ENCODE data around the gene AKAP8L.
"Not testable (repeated sequence)": the region's sequence is repeated elsewhere in the genome, so short reads cannot be mapped to it uniquely, and the experiment has no call there.

Gene AKAP8L

GRCh38 chr19:15378534-15379082 is 40.2 kb downstream of the AKAP8L start:
- peak; percentile 69 for DNase-seq

DNA sequence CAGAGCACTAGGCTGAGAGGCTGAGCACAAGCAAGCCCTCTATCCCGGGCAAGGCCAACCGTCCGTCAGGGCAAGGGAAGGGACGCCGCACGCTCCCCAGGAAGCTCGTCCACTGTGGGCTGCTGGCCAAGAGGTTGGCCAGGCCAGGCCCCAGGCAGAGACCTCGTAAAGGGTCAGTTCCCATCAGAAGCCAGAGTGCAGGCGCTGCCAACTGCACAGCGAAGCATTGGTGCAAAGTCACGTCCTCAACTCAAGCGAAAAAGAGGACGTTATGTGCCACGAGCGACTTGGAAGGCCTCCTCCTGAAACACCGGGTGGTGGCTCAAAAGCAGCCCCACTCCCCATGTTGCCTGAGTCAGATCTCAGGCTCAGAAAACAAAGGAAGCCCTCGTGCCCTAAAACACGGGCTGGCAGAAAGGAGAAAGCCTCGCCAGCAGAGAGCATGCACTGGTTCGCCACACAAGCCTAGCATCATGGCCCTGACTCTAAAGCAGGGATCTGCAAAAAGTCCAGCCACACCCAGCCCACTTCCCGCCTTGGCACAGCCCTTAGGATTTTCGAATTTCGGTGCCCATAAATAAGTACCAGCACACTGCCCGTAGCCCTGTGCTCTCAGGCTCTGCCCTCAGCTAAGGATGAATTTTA is 43.9 kb downstream of the AKAP8L start:
- DNase-seq: no peak

- DNase-seq: no peak
Measured at GRCh38 chr19:15374105-15374651, 44.6 kb downstream of the AKAP8L start.

GRCh38 chr19:15373644-15374043 is 45.1 kb downstream of the AKAP8L start:
- no peak for DNase-seq

- no peak for DNase-seq
Measured at GRCh38 chr19:15372891-15373301, 45.9 kb downstream of the AKAP8L start.

DNA sequence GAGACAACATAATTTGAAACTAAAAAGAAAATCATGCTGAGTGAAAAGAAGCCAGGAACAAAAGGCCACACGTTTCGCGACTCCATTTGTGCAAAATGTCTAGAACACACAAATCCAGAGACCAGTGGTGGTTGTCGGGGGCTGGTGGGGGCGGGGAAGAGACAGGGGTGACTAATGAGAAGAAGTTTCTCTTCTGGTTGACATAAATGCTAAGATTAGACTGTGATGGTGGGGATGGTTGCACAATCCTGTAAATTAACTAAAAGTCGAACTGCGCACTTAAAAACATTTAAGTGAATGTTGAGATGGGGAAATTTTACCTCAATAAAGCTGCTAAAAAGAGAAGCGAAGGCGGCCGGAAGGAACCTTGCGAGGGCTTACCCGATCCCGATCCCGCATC is 46.3 kb downstream of the AKAP8L start:
- DNase-seq: no peak

DNA sequence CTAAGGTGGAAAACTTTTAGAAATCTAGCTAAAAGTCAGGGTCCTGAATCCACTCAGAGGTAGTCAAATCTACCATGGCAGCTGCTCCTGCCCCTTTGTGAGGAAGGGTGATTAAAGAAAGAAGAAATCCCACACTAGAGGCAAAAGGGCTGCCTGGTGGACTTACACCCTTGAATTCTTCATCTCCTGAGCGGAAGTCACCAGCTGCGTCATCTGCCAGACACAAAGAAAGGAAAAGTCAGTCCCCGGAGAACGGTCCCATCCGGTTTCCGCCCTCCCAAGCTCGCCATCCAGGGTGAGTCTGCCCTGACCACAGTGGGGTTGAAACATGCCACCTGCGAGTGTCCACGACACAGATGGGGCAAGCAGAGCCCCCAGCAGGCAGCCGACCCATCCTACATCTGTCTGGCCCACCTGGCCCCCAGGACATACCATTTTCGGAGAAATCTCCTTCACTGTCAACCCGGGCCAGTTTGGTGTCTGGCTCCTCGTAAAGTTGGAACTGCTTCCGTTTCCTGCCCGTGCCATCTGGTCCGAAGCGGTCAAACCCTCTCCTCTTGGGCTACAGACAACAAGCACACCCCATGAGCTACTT is 46.9 kb downstream of the AKAP8L start:
- no peak for DNase-seq

DNA sequence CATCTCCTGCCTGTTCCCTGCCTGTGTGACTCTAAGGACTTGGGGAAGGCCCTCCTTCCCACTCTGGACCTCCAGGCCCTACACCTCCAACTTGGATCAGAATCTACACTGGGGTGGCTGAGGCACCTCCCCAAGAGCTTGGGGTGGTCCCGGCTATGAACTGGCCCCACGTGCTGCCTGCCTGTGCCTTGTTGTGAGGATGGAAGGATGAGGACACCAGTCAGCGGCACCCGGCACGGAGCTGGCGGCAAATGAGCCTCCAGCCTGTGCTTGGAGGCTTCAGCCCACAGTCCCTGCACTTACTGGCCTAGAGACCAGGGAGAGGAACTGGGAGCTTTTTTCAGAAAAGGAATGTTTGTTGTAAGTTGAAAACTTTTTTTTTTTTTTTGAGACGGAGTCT is 47.7 kb downstream of the AKAP8L start:
- no peak for DNase-seq

DNA sequence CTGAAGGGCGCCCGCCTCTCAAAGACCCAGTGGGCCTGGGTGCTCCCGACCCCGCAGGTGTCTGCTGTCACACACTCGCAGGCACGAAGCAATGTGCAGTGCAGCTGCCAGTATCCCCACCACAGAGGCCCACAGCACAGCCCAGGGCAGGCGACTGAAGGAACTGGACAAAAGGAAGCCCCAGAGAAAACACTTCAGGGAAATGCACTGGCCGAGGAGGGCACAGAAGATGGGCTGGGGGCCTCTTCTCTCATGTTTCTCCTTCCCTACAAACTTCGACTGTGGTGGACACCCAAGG is 49.2 kb downstream of the AKAP8L start:
- DNase-seq: no peak

GRCh38 chr19:15368798-15369593 is 49.8 kb downstream of the AKAP8L start:
- no peak for DNase-seq

DNA sequence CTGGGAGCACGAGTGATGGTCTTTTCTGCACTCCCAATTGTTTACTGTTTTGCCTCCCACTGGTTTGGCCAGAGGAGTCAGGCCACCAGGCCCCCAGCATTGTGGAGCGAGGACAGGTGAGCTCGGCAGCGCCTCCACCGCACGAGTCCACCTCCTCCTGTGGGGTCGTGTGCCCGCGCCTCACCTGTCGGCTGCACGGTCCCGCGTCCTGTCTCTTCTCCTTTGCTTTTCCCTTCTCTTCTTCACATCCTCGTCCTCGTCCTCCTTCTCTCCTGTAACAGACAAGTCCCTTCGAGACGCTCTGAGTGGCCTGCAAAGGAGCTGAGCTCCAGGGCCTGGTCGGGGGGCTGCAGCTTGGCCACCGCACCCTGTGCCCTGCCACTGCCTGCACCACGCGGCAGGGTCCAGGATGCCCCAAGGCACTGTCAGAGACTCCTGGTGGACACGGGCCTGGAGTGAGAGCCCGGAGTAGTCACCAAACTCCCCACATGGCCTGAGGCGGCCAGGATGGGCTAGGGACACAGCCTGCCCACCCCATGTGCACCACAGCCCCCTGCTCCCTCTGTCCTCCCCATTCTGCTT is 50.6 kb downstream of the AKAP8L start:
- DNase-seq: no peak

DNA sequence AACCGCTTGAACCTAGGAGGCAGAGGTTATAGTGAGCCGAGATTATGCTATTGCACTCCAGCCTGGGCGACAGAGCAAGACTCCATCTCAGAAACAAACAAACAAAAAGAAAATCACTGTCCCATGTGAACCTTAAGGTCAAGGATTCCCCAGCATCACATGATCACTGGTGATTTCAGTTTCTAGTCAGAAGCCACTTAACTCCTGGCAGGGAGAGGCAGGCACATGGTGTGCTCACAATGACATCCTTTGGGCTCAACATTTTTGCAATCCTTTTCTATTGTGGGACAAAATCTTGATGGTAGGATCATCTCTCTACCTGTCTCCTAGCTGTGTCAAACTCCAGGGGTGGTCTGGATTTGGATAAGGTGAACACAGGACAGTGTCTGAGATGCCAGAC is 51.3 kb downstream of the AKAP8L start:
- no peak for DNase-seq

DNA sequence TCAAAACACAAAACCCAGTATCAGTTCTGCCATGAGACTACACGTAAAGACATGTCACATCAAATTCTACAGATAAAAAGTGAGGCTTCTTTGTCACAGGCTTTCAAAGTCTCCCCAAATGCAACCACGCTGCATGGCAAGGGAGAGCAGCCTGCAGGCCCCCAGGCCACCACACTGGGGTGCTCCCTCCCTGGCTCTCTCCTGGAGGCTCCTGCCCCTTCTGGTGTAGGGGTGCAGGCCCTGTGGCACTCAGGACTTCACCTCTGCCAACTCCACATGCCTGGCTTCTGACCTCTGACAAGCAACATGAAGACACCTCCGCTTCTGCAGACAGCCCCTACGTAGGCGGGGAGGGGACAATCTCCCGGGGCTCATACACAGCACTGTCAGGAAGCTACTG is 53.5 kb downstream of the AKAP8L start:
- DNase-seq: no peak

GRCh38 chr19:15363791-15364190 is 55.0 kb downstream of the AKAP8L start:
- DNase-seq: not testable (repeated sequence)

- not testable (repeated sequence) for DNase-seq
Measured at GRCh38 chr19:15363048-15363447, 55.7 kb downstream of the AKAP8L start.

DNA sequence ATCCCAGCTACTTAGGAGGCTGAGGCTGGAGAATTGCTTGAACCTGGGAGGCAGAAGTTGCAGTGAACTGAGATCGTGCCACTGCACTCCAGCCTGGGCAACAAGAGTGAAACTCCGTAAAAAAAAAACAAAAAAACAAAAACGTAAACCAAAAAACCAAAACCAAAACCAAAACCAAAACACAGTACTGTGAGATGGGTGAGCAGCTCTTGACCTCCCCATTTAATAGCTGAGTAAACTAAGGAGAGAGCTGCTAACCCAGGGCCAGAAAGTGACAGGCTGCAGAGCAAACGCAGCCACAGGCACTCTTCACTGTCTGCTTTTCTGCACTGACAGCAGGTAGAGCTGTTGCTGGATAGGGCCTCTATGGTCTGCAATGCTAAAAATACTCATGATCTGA is 58.8 kb downstream of the AKAP8L start:
- DNase-seq: not testable (repeated sequence)

DNA sequence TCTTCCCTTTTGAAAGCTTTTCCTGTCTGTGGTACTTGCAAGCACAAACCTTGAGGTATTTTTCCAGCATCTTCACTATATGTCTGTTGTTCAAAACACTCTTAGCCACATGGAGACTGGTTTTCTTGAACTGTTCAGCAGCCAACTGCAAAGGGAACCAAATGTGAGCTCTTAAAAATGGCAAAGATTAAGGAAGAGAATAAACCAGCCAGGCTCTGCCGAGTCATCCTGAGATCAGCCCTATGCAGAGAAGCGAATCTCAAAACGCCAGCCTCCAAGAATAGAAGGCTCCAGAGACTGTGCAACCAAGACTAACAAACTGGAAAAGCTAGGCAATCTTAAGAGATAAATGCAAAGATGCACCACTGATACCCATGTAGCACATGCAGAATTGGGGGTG is 59.9 kb downstream of the AKAP8L start:
- DNase-seq: no peak

GRCh38 chr19:15357906-15358305 is 60.9 kb downstream of the AKAP8L start:
- no peak for DNase-seq

- no peak for DNase-seq
Measured at GRCh38 chr19:15354566-15355296, 64.1 kb downstream of the AKAP8L start.

GRCh38 chr19:15353908-15354307 is 64.9 kb downstream of the AKAP8L start:
- no peak for DNase-seq

GRCh38 chr19:15352535-15352934 is 66.3 kb downstream of the AKAP8L start:
- not testable (repeated sequence) for DNase-seq

DNA sequence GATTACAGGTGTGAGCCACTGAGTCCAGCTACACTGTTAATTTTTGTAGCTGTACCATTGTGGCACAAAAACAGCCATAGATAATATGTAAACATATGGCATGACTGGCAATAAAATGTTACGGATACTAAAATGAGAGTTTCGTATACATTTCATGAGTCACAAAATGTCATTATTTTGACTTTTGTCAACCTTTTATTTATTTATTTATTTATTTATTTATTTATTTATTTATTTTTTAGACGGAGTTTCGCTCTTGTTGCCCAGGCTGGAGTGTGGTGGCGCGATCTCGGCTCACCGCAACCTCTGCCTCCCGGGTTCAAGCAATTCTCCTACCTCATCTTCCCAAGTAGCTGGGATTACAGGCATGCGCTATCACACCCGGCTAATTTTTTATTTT is 77.5 kb downstream of the AKAP8L start:
- not testable (repeated sequence) for DNase-seq

GRCh38 chr19:15340086-15340485 is 78.7 kb downstream of the AKAP8L start:
- no peak for DNase-seq

Measured in eye (tissue), 1 donor.